Measurements from ENCODE around the gene NUDT9.
A peak's percentile ranks its signal among the peaks of the same experiment; 100 is the strongest.
"Not testable (repeated sequence)": the region's sequence is repeated elsewhere in the genome, so short reads cannot be mapped to it uniquely, and the experiment has no call there.

The NUDT9 gene

DNA sequence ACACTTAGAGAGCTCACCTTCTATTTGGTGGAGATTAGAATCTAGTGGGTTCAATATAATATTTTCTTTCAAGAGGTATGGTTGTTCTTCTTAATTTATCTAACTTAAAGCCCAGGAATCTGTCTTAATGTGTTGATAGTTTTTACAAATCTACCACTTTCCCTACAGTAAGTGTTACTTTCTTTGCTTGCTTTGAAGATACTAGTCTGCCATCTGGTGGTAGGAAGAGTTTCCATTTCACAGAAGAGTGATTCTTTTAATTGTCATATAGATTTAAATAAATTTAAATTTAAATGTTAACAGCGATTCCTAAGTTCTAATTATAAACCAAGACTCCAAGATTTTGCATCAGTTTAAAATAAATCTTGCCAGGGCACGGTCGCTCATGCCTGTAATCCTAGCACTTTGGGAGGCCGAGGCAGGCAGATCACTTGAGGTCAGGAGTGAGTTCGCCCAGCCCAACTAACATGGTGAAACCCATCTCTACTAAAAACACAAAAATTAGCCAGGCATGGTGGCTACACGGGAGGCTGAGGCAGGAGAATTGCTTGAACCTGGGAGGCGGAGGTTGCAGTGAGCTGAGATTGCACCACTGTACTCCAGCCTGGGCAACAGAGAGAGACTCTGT lies 43.5 kb downstream of the NUDT9 start:
- peak; percentile 33 to 70 (median 48) for DNase-seq

DNA sequence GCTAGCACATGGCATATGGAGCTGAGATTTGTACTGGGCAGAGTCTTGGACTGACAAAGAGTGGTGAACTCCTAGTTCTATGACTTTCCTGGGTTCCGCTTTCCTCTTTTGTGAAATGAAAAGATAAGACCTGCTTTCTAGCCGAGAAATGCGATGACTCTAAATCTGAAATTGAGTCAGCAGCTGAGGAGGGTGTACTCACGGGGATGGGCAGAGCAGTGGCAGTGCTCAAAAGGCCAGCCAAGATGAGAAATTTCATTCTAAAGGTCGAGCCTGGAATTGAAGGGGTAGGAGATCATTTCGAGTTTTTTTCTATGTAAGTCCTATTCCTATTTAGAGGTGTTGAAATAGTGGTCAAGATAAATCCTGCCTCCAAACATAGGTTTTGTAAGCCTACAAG lies 47.0 kb downstream of the NUDT9 start:
- no peak for DNase-seq

DNA sequence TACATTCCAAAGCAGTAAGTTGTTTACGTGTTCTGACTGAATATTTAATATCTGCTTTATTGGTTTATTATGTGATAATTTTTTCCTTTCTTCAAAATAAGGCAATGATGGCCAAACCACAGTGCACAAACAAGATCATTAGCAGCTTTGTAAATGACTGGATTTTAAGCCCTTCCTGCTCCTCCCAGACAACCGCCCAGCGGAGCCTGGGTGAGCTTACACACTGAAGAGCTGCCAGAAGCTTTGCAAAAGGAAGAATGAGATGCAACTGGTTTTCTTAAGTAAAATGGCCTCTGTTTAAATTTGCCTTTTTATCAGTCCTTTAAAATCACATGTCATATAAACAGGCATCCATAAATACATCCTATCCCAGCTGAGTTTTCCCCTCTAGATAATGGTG lies 54.6 kb downstream of the NUDT9 start:
- no peak for DNase-seq

DNA sequence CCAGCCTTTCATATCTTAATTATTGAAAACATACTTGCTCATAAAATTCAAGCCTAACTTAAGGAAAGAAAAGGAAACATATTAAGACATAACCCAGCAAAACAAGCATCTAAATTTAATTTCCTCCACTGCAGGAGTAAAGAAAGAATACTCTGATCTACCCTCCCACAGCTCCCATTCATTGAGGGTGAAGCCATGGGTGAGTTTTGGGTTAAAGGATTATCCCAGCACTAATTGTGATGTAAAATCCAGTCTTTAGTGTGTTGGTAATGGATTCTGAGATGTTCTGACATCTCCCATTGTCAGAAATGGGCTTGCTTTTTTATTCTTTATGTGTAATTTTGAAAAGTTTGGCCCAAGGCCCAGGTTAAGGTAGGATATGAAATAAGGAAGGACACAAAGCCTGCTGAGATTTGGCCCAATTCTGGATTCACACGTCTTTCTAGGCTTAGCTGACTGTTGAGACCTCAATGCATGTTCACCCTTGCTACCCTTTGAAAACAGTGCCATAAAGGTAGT lies 56.4 kb downstream of the NUDT9 start:
- DNase-seq = no peak

GRCh38 chr4:87481377-87481776 lies 59.0 kb downstream of the NUDT9 start:
- DNase-seq = no peak

DNA sequence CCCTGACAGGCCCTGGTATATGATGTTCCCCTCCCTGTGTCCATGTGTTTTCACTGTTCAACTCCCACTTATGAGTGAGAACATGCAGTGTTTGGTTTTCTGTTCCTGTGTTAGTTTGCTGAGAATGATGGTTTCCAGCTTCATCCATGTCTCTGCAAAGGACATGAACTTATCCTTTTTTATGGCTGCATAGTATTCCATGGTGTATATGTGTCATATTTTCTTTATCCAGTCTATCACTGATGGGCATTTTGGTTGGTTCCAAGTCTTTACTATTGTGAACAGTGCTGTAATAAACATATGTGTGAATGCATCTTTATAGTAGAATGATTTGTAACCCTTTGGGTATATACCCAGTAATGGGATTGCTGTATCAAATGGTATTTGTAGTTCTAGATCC lies 60.9 kb downstream of the NUDT9 start:
- not testable (repeated sequence) for DNase-seq

GRCh38 chr4:87488666-87489065 lies 66.3 kb downstream of the NUDT9 start:
- not testable (repeated sequence) for DNase-seq

DNA sequence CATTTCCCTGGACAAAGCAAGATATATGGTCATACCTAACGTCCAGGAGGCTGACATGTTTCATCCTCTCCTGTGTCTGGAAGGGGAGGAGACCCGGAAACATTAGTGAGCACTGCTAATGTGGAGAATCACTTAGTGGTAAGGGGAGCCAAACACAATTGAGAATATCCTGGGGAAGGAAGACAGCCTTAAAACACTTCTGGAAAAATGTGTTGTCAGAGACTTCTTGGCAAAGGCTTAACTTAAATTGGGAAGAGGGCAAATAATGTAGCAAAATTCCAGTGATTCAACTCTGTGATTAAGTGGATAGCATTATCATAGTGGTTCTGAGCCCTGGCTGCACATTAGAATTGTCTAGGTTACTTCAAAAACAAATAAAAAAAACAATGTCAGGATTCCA lies 67.3 kb downstream of the NUDT9 start:
- DNase-seq = no peak

GRCh38 chr4:87490664-87491369 lies 68.4 kb downstream of the NUDT9 start:
- no peak for DNase-seq

GRCh38 chr4:87491436-87491835 lies 69.1 kb downstream of the NUDT9 start:
- no peak for DNase-seq

GRCh38 chr4:87491851-87492250 lies 69.5 kb downstream of the NUDT9 start:
- DNase-seq = not testable (repeated sequence)

- DNase-seq = no peak
Measured at GRCh38 chr4:87493115-87493514, 70.7 kb downstream of the NUDT9 start.

DNA sequence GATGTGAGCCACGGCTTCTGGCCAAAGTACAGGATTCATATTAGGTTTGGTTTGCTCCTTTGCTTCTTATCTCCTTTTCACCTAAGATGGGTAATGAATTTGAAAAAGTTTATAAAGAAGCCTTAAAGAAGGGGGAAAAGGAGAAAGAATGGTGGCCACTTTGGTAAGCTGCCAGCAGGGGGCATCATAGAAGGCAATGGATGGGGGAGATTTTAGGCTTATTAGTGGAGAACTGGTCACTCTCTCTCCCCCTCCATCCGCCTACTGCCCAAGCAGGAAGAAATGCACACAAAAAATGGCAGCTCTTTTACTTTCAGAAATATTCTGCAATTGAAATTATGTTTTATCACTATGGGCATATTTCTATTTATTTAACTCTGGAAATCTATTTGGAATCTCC lies 74.8 kb downstream of the NUDT9 start:
- peak; percentile 14 to 44 (median 43) for DNase-seq

DNA sequence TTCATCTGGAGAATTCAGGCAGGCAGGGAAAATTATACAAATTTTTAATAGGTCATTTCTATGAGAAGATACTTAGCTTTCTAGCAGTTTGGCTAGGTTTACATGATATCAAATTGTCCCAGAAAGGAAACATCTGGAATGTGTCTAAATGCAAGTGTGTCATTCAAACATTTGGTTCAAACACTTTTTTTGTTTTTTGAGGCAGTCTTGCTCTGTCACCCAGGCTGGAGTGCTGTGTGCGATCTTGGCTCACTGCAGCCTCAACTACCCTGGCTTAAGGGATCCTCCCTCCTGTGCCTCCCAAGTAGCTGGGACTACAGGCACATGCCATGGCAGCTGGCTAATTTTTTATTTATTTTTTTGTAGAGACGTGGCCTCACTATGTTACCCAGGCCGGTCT lies 75.2 kb downstream of the NUDT9 start:
- no peak for DNase-seq

DNA sequence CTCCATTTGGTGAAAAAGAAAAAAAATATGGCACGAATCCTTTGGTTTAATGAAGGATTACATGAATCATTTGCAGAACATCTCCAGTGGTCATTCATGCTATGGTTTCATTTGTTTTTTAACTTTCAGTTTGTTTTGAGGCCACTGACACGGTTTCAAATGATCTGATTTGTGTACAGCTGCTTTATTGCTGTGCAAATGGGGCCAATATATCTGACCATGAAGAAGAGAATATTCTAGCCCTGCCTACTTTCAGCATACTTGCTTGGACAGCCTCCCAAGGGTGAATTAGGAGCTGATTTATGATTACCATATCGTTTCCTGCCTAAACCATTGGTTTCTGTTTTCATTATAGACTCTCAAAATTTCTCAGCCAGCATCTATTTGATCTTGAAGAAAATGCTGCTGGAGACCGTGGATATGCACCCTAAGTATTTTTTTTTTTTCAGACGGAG lies 76.1 kb downstream of the NUDT9 start:
- no peak for DNase-seq

DNA sequence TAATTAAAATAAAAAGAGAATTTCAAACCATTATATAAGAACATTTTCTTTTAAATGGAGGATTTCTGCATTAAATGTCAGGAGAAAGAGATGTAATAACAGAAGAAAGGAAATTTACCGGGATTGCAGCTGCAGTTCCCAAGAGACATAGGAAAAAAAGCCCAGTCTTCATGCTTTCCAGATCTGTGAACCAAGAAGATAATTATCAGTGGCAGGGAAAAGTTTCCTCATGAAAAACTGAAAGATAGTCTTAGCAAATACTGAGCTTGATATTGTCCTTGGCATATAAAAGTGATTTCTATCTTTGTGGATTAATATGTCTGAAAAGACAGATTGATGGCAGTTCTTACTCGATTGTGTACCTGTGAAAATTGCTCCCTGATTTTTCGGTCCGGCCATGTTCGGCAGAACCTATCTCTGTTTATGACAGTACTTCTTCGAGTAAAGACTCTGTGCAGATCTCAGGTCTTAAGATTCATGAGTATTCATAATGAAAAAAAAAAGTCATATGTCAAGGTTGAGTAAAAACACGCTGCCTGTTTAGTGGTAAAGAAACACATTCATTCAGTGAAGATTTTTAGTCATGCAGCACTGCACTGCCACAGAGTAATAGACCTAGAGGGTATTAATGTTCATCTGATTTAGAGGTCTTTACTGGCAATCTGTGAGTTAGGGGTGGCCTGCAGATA lies 77.2 kb downstream of the NUDT9 start:
- DNase-seq = no peak

GRCh38 chr4:87500092-87500462 lies 77.7 kb downstream of the NUDT9 start:
- no peak for DNase-seq

- DNase-seq = peak in 1 of 4 experiments; percentile 4
Measured at GRCh38 chr4:87502580-87503238, 80.3 kb downstream of the NUDT9 start.

GRCh38 chr4:87505862-87506261 lies 83.5 kb downstream of the NUDT9 start:
- DNase-seq = no peak

DNA sequence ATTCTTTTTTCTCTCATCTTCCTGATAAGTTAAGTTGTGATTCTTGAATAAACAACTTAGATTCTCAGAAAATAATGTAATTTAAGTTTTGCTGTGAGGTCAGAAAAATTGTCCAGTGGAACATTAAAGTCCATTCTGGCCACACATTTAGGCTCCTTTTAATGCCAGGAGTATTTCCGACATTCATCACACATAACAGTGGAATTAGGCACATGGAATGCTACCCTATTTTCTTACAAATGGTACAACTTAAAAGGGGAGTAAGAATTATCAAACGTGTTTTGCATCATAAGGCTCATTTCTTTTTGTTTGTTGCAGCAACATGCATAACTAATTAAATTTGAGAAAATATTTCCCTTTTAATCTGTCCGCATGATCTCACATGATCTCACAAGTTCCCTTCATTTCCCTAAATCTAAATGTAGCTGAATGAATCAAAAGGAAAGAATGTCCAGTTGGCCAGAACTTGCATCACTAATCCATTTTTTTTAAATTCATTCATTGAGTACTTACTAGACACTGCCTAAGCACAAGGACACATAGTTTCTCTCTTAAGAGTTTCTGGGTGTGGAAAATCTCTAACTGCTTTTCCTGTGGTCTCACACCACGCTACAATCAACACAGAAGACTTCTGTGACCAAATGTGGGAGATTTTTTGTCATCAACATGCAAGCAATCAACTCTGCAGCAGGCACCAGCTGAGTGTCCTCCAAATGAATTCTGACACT lies 84.8 kb downstream of the NUDT9 start:
- DNase-seq = no peak
